Activated CD4-positive, alpha-beta T cell treated with anti-CD3 and anti-CD28 coated beads, Interleukin-2, amount 50 U/mL, for 4 hours (primary cell): Measurements from ENCODE around the gene UNC13B.
"Not testable (repeated sequence)": the region's sequence is repeated elsewhere in the genome, so short reads cannot be mapped to it uniquely, and the experiment has no call there.

Experiments used
- DNase-seq, 2 experiments: peaks; one replicate each; pipeline ENCODE4 v3.0.0-alpha.2; 2020

The UNC13B gene

GRCh38 chr9:35164711-35165110 is 2.9 kb downstream of the UNC13B start:
- no peak for DNase-seq

GRCh38 chr9:35167429-35167828 is 5.6 kb downstream of the UNC13B start:
- DNase-seq, result not testable (repeated sequence)

GRCh38 chr9:35168963-35169362 is 7.2 kb downstream of the UNC13B start:
- no peak for DNase-seq

- no peak for DNase-seq
Measured at GRCh38 chr9:35172878-35173277, 11.1 kb downstream of the UNC13B start.

GRCh38 chr9:35177520-35177919 is 15.7 kb downstream of the UNC13B start:
- no peak for DNase-seq

- no peak for DNase-seq
Measured at GRCh38 chr9:35179347-35180280, 17.8 kb downstream of the UNC13B start.

GRCh38 chr9:35180801-35181200 is 19.0 kb downstream of the UNC13B start:
- no peak for DNase-seq

GRCh38 chr9:35182401-35182800 is 20.6 kb downstream of the UNC13B start:
- DNase-seq, result not testable (repeated sequence)

- DNase-seq, result not testable (repeated sequence)
Measured at GRCh38 chr9:35182996-35183754, 21.4 kb downstream of the UNC13B start.

GRCh38 chr9:35183755-35184480 is 22.1 kb downstream of the UNC13B start:
- DNase-seq, result not testable (repeated sequence)

- DNase-seq, result no peak
Measured at GRCh38 chr9:35186524-35186923, 24.7 kb downstream of the UNC13B start.

- DNase-seq, result no peak
Measured at GRCh38 chr9:35190203-35190602, 28.4 kb downstream of the UNC13B start.

GRCh38 chr9:35191105-35191504 is 29.3 kb downstream of the UNC13B start:
- DNase-seq, result no peak

- DNase-seq, result no peak
Measured at GRCh38 chr9:35193762-35194161, 32.0 kb downstream of the UNC13B start.

GRCh38 chr9:35195683-35196082 is 33.9 kb downstream of the UNC13B start:
- DNase-seq, result no peak

- no peak for DNase-seq
Measured at GRCh38 chr9:35198191-35198590, 36.4 kb downstream of the UNC13B start.

- DNase-seq, result no peak
Measured at GRCh38 chr9:35203528-35203927, 41.7 kb downstream of the UNC13B start.

- no peak for DNase-seq
Measured at GRCh38 chr9:35205340-35205739, 43.5 kb downstream of the UNC13B start.

- no peak for DNase-seq
Measured at GRCh38 chr9:35211854-35212253, 50.0 kb downstream of the UNC13B start.

- no peak for DNase-seq
Measured at GRCh38 chr9:35220659-35221338, 59.0 kb downstream of the UNC13B start.

- DNase-seq, result no peak
Measured at GRCh38 chr9:35225677-35226076, 63.9 kb downstream of the UNC13B start.

GRCh38 chr9:35226651-35227050 is 64.8 kb downstream of the UNC13B start:
- DNase-seq, result no peak

GRCh38 chr9:35227284-35227683 is 65.5 kb downstream of the UNC13B start:
- no peak for DNase-seq
